HCT116 (cell line): Measurements from ENCODE around the gene GFM1.

Experiments used
- ATF3 ChIP-seq: IDR thresholded peaks from 2 replicates; pipeline ENCODE4 v1.6.1; 2012
- CEBPB ChIP-seq: IDR thresholded peaks from 2 replicates; pipeline ENCODE4 v1.6.1; 2012; ENCODE audit warnings: low read depth
- EZH2 ChIP-seq: fragments of 200-600 bp; sonication (generic); IDR thresholded peaks from 2 replicates; pipeline ENCODE4 v1.6.1; 2017; ENCODE audit warnings: antibody characterized with exemption, mixed run types
- EZH2phosphoT487 ChIP-seq: fragments of 200-600 bp; IDR thresholded peaks from 2 replicates; pipeline ENCODE4 v1.6.1; 2018; ENCODE audit warnings: antibody characterized with exemption, borderline replicate concordance
- MAX ChIP-seq: IDR thresholded peaks from 2 replicates; pipeline ENCODE4 v1.6.1; 2012
- POLR2A ChIP-seq: IDR thresholded peaks from 2 replicates; pipeline ENCODE4 v1.7.0; 2011; ENCODE audit warnings: borderline replicate concordance; ENCODE audit not compliant: insufficient read depth, insufficient read length; ENCODE audit errors: extremely low read depth
- POLR2AphosphoS5 ChIP-seq: IDR thresholded peaks from 2 replicates; pipeline ENCODE4 v1.6.1; 2011; ENCODE audit warnings: mild to moderate bottlenecking, low read depth, low read length, moderate library complexity
- SRF ChIP-seq: IDR thresholded peaks from 2 replicates; pipeline ENCODE4 v1.6.1; 2012; ENCODE audit warnings: low read depth
- ZFX ChIP-seq: fragments of 450-650 bp; IDR thresholded peaks from 2 replicates; pipeline ENCODE4 v1.6.1; 2017
- ZNF274 ChIP-seq: fragments of 200-500 bp; sonication (Bioruptor generic); IDR thresholded peaks from 2 replicates; pipeline ENCODE4 v1.6.1; 2014; ENCODE audit warnings: mild to moderate bottlenecking, low read depth, low read length, inconsistent platforms
- TF ChIP-seq, protein P1 (sequence below), 3 experiments: fragments of 200-600 bp in 1 of 3; sonication (generic) in 1 of 3; IDR thresholded peaks in 2 of 3; conservative IDR thresholded peaks in 1 of 3; 2 replicates each; pipeline ENCODE4 v1.5.1; 2012 to 2017; ENCODE audit warnings: low read depth in 2 of 3, low read length in 2 of 3, antibody characterized with exemption in 1 of 3, borderline replicate concordance in 1 of 3, control low read depth in 1 of 3, mild to moderate bottlenecking in 1 of 3, mixed read lengths in 1 of 3, mixed run types in 1 of 3, moderate library complexity in 1 of 3; ENCODE audit not compliant: insufficient read depth in 1 of 3
- TF ChIP-seq, protein P2 (sequence below): IDR thresholded peaks from 2 replicates; pipeline ENCODE4 v1.6.1; 2012; ENCODE audit warnings: low read depth

GRCh38 chr3:158671821-158672214, 27.5 kb downstream of the GFM1 start:
- TF ChIP-seq SRF (no peak), POLR2AphosphoS5 (no peak), EZH2 (no peak), EZH2phosphoT487 (no peak), ZNF274 (no peak), POLR2A (no peak), ATF3 (no peak), CEBPB (no peak), ZFX (no peak), MAX (no peak)
- TF ChIP-seq, protein P1, sequence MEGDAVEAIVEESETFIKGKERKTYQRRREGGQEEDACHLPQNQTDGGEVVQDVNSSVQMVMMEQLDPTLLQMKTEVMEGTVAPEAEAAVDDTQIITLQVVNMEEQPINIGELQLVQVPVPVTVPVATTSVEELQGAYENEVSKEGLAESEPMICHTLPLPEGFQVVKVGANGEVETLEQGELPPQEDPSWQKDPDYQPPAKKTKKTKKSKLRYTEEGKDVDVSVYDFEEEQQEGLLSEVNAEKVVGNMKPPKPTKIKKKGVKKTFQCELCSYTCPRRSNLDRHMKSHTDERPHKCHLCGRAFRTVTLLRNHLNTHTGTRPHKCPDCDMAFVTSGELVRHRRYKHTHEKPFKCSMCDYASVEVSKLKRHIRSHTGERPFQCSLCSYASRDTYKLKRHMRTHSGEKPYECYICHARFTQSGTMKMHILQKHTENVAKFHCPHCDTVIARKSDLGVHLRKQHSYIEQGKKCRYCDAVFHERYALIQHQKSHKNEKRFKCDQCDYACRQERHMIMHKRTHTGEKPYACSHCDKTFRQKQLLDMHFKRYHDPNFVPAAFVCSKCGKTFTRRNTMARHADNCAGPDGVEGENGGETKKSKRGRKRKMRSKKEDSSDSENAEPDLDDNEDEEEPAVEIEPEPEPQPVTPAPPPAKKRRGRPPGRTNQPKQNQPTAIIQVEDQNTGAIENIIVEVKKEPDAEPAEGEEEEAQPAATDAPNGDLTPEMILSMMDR (IDR thresholded peaks at IDR 0.05 in 2 of 3, conservative IDR thresholded peaks at IDR 0.05 in 1 of 3; ENCODE audit: borderline replicate concordance in 1 of 3, insufficient read depth in 1 of 3, low read depth in 2 of 3, low read length in 2 of 3), result no peak
- TF ChIP-seq, protein P2, sequence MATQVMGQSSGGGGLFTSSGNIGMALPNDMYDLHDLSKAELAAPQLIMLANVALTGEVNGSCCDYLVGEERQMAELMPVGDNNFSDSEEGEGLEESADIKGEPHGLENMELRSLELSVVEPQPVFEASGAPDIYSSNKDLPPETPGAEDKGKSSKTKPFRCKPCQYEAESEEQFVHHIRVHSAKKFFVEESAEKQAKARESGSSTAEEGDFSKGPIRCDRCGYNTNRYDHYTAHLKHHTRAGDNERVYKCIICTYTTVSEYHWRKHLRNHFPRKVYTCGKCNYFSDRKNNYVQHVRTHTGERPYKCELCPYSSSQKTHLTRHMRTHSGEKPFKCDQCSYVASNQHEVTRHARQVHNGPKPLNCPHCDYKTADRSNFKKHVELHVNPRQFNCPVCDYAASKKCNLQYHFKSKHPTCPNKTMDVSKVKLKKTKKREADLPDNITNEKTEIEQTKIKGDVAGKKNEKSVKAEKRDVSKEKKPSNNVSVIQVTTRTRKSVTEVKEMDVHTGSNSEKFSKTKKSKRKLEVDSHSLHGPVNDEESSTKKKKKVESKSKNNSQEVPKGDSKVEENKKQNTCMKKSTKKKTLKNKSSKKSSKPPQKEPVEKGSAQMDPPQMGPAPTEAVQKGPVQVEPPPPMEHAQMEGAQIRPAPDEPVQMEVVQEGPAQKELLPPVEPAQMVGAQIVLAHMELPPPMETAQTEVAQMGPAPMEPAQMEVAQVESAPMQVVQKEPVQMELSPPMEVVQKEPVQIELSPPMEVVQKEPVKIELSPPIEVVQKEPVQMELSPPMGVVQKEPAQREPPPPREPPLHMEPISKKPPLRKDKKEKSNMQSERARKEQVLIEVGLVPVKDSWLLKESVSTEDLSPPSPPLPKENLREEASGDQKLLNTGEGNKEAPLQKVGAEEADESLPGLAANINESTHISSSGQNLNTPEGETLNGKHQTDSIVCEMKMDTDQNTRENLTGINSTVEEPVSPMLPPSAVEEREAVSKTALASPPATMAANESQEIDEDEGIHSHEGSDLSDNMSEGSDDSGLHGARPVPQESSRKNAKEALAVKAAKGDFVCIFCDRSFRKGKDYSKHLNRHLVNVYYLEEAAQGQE, result no peak
